Activated T-helper 1 cell treated with anti-CD3 and anti-CD28 coated beads, Interleukin-12 subunit alpha, Interleukin-12 subunit beta, Interleukin-2, Interleukin-4 antibody, amounts not matched to agents 30 ng/mL and 10 ng/mL and 1 ng/mL, durations not matched to agents 14 hours and 24 hours and 36 hours (primary cell): ENCODE results near the gene COL9A2. TPM values are rescaled to one million over a fixed set of nuclear protein-coding genes. Genes with fewer than 3 reads are reported as not detected.

ENCODE experiments used
- DNase-seq: peaks from one replicate; pipeline ENCODE4 v3.0.0; 2021; ENCODE audit warnings: low spot score
- H3K27ac Mint-ChIP-seq: one replicate; pipeline ENCODE4 v1.8.0; 2021; ENCODE audit warnings: mild to moderate bottlenecking, mixed read lengths
- H3K27me3 Mint-ChIP-seq: one replicate; pipeline ENCODE4 v1.8.0; 2022; ENCODE audit warnings: mild to moderate bottlenecking, moderate library complexity, mixed read lengths; ENCODE audit not compliant: insufficient read depth
- H3K36me3 Mint-ChIP-seq: one replicate; pipeline ENCODE4 v1.8.0; 2021; ENCODE audit warnings: low read depth, mixed read lengths
- H3K4me1 Mint-ChIP-seq: one replicate; pipeline ENCODE4 v1.8.0; 2021; ENCODE audit warnings: low read depth, mixed read lengths
- H3K4me3 Mint-ChIP-seq: one replicate; pipeline ENCODE4 v1.8.0; 2021; ENCODE audit warnings: mild to moderate bottlenecking, moderate library complexity, mixed read lengths
- H3K9me3 Mint-ChIP-seq: one replicate; pipeline ENCODE4 v1.8.0; 2021; ENCODE audit warnings: mixed read lengths
- intact Hi-C: fragments of 100-400 bp; cut with micrococcal nuclease; formaldehyde crosslinking; loops from one replicate; pipeline ENCODE4 v1.15.1; 2024
- total RNA-seq: library from RNA; stranded (reverse); gene quantifications from 2 replicates; pipeline ENCODE4 v1.2.3, GENCODE V29; 2022

The COL9A2 gene
- total RNA-seq, 1 donor from 2014 or later, result 20.4 TPM

- Mint-ChIP-seq H3K36me3 (peaks cover 12% of the 10 kb centered on the region), H3K27ac (peak overlapping the region; percentile 23), H3K4me3 (peak overlapping the region; percentile 78), H3K4me1 (peaks cover 49% of the 10 kb centered on the region), H3K9me3 (no peaks in the 10 kb centered on the region), H3K27me3 (peaks cover 13% of the 10 kb centered on the region)
- peak; percentile 77 for DNase-seq
- intact Hi-C loops, result loop anchor here (1.0 to 5.0 kb wide), 8 partner anchors 23 to 218 kb away; partner anchors contain the start of genes PPT1 and ZMPSTE24
Measured at GRCh38 chr1:40315239-40315794, 1.8 kb downstream of the COL9A2 start.

GRCh38 chr1:40314721-40315238, 2.3 kb downstream of the COL9A2 start:
- Mint-ChIP-seq H3K4me3 (peak overlapping the region; percentile 78), H3K9me3 (no peaks in the 10 kb centered on the region), H3K4me1 (peaks cover 50% of the 10 kb centered on the region), H3K27me3 (peaks cover 13% of the 10 kb centered on the region), H3K36me3 (peaks cover 12% of the 10 kb centered on the region), H3K27ac (peak overlapping the region; percentile 43)
- intact Hi-C loops, result loop anchor here (1.0 to 5.0 kb wide), 8 partner anchors 24 to 217 kb away; partner anchors contain the start of genes PPT1 and ZMPSTE24
- DNase-seq, result no peak

GRCh38 chr1:40313958-40314720, 2.9 kb downstream of the COL9A2 start:
- peaks cover 13% of the 10 kb centered on the region for H3K27me3 Mint-ChIP-seq
- H3K4me1 Mint-ChIP-seq, result peaks cover 46% of the 10 kb centered on the region
- no peaks in the 10 kb centered on the region for H3K9me3 Mint-ChIP-seq
- H3K36me3 Mint-ChIP-seq, result peaks cover 12% of the 10 kb centered on the region
- intact Hi-C loops, result loop anchor here (2.0 kb wide), 2 partner anchors 49 to 73 kb away; no protein-coding TSS in a partner anchor
- no peak for DNase-seq
- H3K4me3 Mint-ChIP-seq, result peak overlapping the region; percentile 78
- H3K27ac Mint-ChIP-seq, result peak overlapping the region; percentile 43

GRCh38 chr1:40313329-40313957, 3.6 kb downstream of the COL9A2 start:
- Mint-ChIP-seq H3K4me3 (no peak overlapping the region), H3K4me1 (peaks cover 40% of the 10 kb centered on the region), H3K36me3 (peaks cover 10% of the 10 kb centered on the region), H3K9me3 (no peaks in the 10 kb centered on the region), H3K27me3 (peaks cover 13% of the 10 kb centered on the region), H3K27ac (peak overlapping the region; percentile 89)
- DNase-seq, result no peak
- intact Hi-C loops, result no loop called here

GRCh38 chr1:40312238-40313205, 4.6 kb downstream of the COL9A2 start:
- no peaks in the 10 kb centered on the region for H3K9me3 Mint-ChIP-seq
- peak overlapping the region; percentile 89 for H3K27ac Mint-ChIP-seq
- intact Hi-C loops, result no loop called here
- peak; percentile 24 for DNase-seq
- H3K4me3 Mint-ChIP-seq, result peak overlapping the region; percentile 73
- peaks cover 8% of the 10 kb centered on the region for H3K27me3 Mint-ChIP-seq
- H3K4me1 Mint-ChIP-seq, result peaks cover 33% of the 10 kb centered on the region
- peaks cover 5% of the 10 kb centered on the region for H3K36me3 Mint-ChIP-seq

GRCh38 chr1:40311692-40312091, 5.4 kb downstream of the COL9A2 start:
- peak overlapping the region; percentile 42 for H3K27ac Mint-ChIP-seq
- no peak for DNase-seq
- H3K27me3 Mint-ChIP-seq, result peaks cover 3% of the 10 kb centered on the region
- H3K4me1 Mint-ChIP-seq, result peaks cover 31% of the 10 kb centered on the region
- H3K9me3 Mint-ChIP-seq, result no peaks in the 10 kb centered on the region
- intact Hi-C loops, result no loop called here
- peaks cover 4% of the 10 kb centered on the region for H3K36me3 Mint-ChIP-seq
- H3K4me3 Mint-ChIP-seq, result no peak overlapping the region

GRCh38 chr1:40310983-40311642, 6.0 kb downstream of the COL9A2 start:
- H3K27me3 Mint-ChIP-seq, result peaks cover under 1% of the 10 kb centered on the region
- H3K4me1 Mint-ChIP-seq, result peaks cover 29% of the 10 kb centered on the region
- H3K4me3 Mint-ChIP-seq, result peak overlapping the region; percentile 34
- DNase-seq, result no peak
- peaks cover 6% of the 10 kb centered on the region for H3K36me3 Mint-ChIP-seq
- H3K9me3 Mint-ChIP-seq, result no peaks in the 10 kb centered on the region
- H3K27ac Mint-ChIP-seq, result peak overlapping the region; percentile 25
- intact Hi-C loops, result no loop called here

GRCh38 chr1:40310129-40310461, 7.0 kb downstream of the COL9A2 start:
- Mint-ChIP-seq H3K4me1 (peaks cover 23% of the 10 kb centered on the region), H3K9me3 (no peaks in the 10 kb centered on the region), H3K36me3 (peaks cover 6% of the 10 kb centered on the region), H3K27me3 (no peaks in the 10 kb centered on the region), H3K4me3 (no peak overlapping the region), H3K27ac (no peak overlapping the region)
- no peak for DNase-seq
- intact Hi-C loops, result no loop called here

- H3K36me3 Mint-ChIP-seq, result peaks cover 6% of the 10 kb centered on the region
Measured at GRCh38 chr1:40309374-40310128, 7.5 kb downstream of the COL9A2 start.

GRCh38 chr1:40308036-40308727, 8.9 kb downstream of the COL9A2 start:
- Mint-ChIP-seq H3K36me3 (peaks cover 6% of the 10 kb centered on the region), H3K27me3 (no peaks in the 10 kb centered on the region), H3K9me3 (no peaks in the 10 kb centered on the region), H3K4me3 (no peak overlapping the region), H3K27ac (no peak overlapping the region), H3K4me1 (peaks cover 15% of the 10 kb centered on the region)
- intact Hi-C loops, result no loop called here
- DNase-seq, result no peak

More at GRCh38 chr1:40309374-40310128, 7.5 kb downstream of the COL9A2 start:
- no peak for DNase-seq
- Mint-ChIP-seq H3K27me3 (no peaks in the 10 kb centered on the region), H3K4me3 (no peak overlapping the region), H3K4me1 (peaks cover 23% of the 10 kb centered on the region), H3K9me3 (no peaks in the 10 kb centered on the region), H3K27ac (no peak overlapping the region)
- intact Hi-C loops, result no loop called here

- intact Hi-C loops, result no loop called here
- Mint-ChIP-seq H3K4me1 (peaks cover 5% of the 10 kb centered on the region), H3K36me3 (peaks cover 5% of the 10 kb centered on the region), H3K9me3 (no peaks in the 10 kb centered on the region), H3K27ac (no peak overlapping the region), H3K27me3 (no peaks in the 10 kb centered on the region), H3K4me3 (no peak overlapping the region)
- DNase-seq, result no peak
Measured at GRCh38 chr1:40307186-40307585, 9.9 kb downstream of the COL9A2 start.
